MM.1S (cell line): ENCODE results near the gene CCDC85C.

Experiments used
- DNase-seq: peaks from one replicate; pipeline ENCODE4 v3.0.0-alpha.2; 2015
- H2AFZ ChIP-seq: fragments of 300-600 bp; sonication (generic); 2 replicates; pipeline ENCODE4 v1.6.0; 2016; ENCODE audit warnings: antibody characterized with exemption, low read length
- H3F3A ChIP-seq: fragments of 300-600 bp; sonication (generic); 2 replicates; pipeline ENCODE4 v1.6.1; 2016; ENCODE audit warnings: mild to moderate bottlenecking, antibody characterized with exemption, low read length, moderate library complexity, mixed read lengths; ENCODE audit not compliant: insufficient read depth
- H3K27ac ChIP-seq: fragments of 300-600 bp; sonication (generic); 2 replicates; pipeline ENCODE4 v1.5.1; 2016; ENCODE audit warnings: mild to moderate bottlenecking, low read length
- H3K27me3 ChIP-seq: fragments of 300-600 bp; sonication (generic); replicated peaks from 2 replicates; pipeline ENCODE4 v1.6.0; 2016; ENCODE audit warnings: low read length; ENCODE audit not compliant: insufficient read depth
- H3K36me3 ChIP-seq: fragments of 300-600 bp; sonication (generic); replicated peaks from 2 replicates; pipeline ENCODE4 v1.6.1; 2016; ENCODE audit warnings: mild to moderate bottlenecking, low read length, mixed read lengths; ENCODE audit not compliant: insufficient read depth
- H3K4me1 ChIP-seq: fragments of 300-600 bp; sonication (generic); 2 replicates; pipeline ENCODE4 v1.6.1; 2016; ENCODE audit warnings: low read length, mixed read lengths
- H3K4me2 ChIP-seq: fragments of 300-600 bp; sonication (generic); 2 replicates; pipeline ENCODE4 v1.6.0; 2016; ENCODE audit warnings: low read depth, low read length
- H3K4me3 ChIP-seq: fragments of 300-600 bp; sonication (generic); 2 replicates; pipeline ENCODE4 v1.5.1; 2016; ENCODE audit warnings: low read length, mixed read lengths
- H3K79me2 ChIP-seq: fragments of 300-600 bp; sonication (generic); 2 replicates; pipeline ENCODE4 v1.6.1; 2016; ENCODE audit warnings: mixed run types, low read length, mixed read lengths
- H3K9ac ChIP-seq: fragments of 300-600 bp; sonication (generic); 2 replicates; pipeline ENCODE4 v1.6.1; 2016; ENCODE audit warnings: low read length, mixed read lengths
- H3K9me2 ChIP-seq: fragments of 300-600 bp; sonication (generic); replicated peaks from 2 replicates; pipeline ENCODE4 v1.6.1; 2016; ENCODE audit warnings: mild to moderate bottlenecking, low read length, mixed read lengths; ENCODE audit not compliant: insufficient read depth
- H3K9me3 ChIP-seq: fragments of 300-600 bp; sonication (generic); replicated peaks from 2 replicates; pipeline ENCODE4 v1.6.1; 2016; ENCODE audit warnings: mild to moderate bottlenecking, low read length, mixed read lengths; ENCODE audit not compliant: insufficient read depth
- H4K20me1 ChIP-seq: fragments of 300-600 bp; sonication (generic); 2 replicates; pipeline ENCODE4 v1.6.1; 2016; ENCODE audit warnings: mild to moderate bottlenecking, low read length, moderate library complexity, mixed read lengths; ENCODE audit not compliant: insufficient read depth
- EZH2 ChIP-seq: fragments of 300-600 bp; sonication (generic); optimal IDR thresholded peaks from 2 replicates; pipeline ENCODE3; 2017; ENCODE audit warnings: low read depth, mild to moderate bottlenecking, antibody characterized with exemption, low read length, mixed read lengths
- EZH2phosphoT487 ChIP-seq: fragments of 300-600 bp; sonication (generic); IDR thresholded peaks from 2 replicates; pipeline ENCODE4 v1.6.1; 2018; ENCODE audit warnings: antibody characterized with exemption, low read length
- TF ChIP-seq, protein P1 (sequence below): fragments of 300-600 bp; sonication (generic); IDR thresholded peaks from 2 replicates; pipeline ENCODE4 v1.5.1; 2016; ENCODE audit warnings: antibody characterized with exemption, low read length, mixed read lengths

Gene CCDC85C

DNA sequence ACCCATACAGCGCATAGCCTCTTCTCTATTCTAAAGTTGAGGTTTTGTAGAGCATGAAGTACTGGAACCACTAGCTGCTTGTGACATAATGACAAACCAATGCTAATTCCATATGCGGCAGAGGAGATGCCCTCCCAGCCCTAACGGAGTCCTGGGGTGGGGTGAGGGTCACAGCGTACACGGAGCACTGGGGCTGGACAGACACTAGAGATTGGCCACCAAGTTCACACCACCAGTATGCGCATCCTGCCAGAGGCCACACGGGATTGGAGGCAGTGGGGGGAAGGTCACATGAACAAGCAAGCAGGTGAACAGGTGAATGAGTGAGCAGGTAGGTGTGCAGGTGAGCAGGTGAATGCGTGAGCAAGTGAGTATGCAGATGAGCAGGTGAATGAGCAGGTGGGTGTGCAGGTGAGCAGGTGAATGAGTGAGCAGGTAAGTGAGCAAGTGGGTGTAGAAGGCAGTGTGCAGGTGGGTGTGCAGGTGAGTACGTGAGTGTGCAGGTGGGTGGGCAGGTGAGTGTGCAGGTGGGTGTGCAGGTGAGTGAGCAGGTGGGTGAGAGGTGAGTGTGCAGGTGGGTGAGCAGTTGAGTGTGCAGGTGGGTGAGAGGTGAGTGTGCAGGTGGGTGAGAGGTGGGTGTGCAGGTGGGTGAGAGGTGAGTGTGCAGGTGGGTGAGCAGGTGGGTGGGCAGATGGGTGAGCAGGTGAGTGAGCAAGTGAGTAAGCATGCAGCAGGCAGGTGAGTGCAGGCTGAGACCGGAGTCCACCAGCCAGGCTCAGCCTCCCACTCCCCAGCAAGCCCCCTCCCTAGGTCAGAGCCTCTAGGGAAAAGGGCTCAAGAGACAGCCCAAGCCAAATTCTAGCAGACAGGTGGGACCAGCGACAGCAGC lies 52.7 kb downstream of the CCDC85C start:
- H3K4me2 ChIP-seq: no peak overlapping the region
- TF ChIP-seq EZH2phosphoT487 (no peak), EZH2 (no peak)
- TF ChIP-seq, protein P1, sequence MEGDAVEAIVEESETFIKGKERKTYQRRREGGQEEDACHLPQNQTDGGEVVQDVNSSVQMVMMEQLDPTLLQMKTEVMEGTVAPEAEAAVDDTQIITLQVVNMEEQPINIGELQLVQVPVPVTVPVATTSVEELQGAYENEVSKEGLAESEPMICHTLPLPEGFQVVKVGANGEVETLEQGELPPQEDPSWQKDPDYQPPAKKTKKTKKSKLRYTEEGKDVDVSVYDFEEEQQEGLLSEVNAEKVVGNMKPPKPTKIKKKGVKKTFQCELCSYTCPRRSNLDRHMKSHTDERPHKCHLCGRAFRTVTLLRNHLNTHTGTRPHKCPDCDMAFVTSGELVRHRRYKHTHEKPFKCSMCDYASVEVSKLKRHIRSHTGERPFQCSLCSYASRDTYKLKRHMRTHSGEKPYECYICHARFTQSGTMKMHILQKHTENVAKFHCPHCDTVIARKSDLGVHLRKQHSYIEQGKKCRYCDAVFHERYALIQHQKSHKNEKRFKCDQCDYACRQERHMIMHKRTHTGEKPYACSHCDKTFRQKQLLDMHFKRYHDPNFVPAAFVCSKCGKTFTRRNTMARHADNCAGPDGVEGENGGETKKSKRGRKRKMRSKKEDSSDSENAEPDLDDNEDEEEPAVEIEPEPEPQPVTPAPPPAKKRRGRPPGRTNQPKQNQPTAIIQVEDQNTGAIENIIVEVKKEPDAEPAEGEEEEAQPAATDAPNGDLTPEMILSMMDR: no peak
- no peak overlapping the region for H3K27ac ChIP-seq
- no peaks in the 10 kb centered on the region for H3K36me3 ChIP-seq
- H3K9me3 ChIP-seq: no peaks in the 10 kb centered on the region
- no peak for DNase-seq
- no peaks in the 10 kb centered on the region for H4K20me1 ChIP-seq
- no peaks in the 10 kb centered on the region for H3K79me2 ChIP-seq
- H2AFZ ChIP-seq: no peak overlapping the region
- H3K9ac ChIP-seq: no peak overlapping the region
- no peaks in the 10 kb centered on the region for H3F3A ChIP-seq
- no peak overlapping the region for H3K4me3 ChIP-seq
- no peaks in the 10 kb centered on the region for H3K4me1 ChIP-seq
- H3K9me2 ChIP-seq: no peaks in the 10 kb centered on the region
- no peaks in the 10 kb centered on the region for H3K27me3 ChIP-seq

DNA sequence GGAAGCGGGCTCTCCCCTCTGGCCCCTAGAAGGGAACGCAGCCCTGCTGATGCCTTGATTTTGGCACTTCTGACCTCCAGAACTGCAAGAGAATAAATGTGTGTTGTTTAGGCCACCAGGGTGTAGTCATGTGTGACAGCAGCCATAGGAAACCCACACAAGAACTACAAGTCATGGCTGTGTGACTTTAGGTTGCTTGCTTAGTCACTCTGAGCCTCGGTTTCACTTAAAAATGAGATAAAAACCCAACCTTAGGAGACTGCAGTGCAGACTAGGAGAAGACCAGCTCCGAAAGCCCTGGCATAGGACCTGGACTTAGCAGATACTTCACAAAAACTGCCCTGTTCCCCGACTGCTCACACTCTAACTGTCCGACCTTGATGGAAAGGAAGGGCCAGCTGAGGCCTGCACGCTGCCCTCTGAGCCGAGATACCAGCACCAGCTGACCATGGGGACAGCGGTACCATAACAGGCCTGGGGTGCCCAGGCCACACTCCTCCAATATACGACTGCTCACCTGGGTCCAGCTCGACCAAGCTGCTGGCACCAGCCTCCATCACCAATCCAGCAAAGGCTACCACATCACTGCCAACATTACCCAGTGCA lies 53.5 kb downstream of the CCDC85C start:
- Histone ChIP-seq H2AFZ (no peak overlapping the region), H3K9ac (no peak overlapping the region), H3K9me3 (no peaks in the 10 kb centered on the region), H3K4me3 (no peak overlapping the region), H3K36me3 (no peaks in the 10 kb centered on the region), H3K4me2 (no peak overlapping the region), H3K27ac (no peak overlapping the region), H4K20me1 (no peaks in the 10 kb centered on the region), H3K9me2 (no peaks in the 10 kb centered on the region), H3K27me3 (no peaks in the 10 kb centered on the region), H3K4me1 (no peaks in the 10 kb centered on the region), H3K79me2 (no peaks in the 10 kb centered on the region), H3F3A (no peaks in the 10 kb centered on the region)
- TF ChIP-seq EZH2phosphoT487 (no peak), EZH2 (no peak)
- TF ChIP-seq, protein P1: no peak
- no peak for DNase-seq

DNA sequence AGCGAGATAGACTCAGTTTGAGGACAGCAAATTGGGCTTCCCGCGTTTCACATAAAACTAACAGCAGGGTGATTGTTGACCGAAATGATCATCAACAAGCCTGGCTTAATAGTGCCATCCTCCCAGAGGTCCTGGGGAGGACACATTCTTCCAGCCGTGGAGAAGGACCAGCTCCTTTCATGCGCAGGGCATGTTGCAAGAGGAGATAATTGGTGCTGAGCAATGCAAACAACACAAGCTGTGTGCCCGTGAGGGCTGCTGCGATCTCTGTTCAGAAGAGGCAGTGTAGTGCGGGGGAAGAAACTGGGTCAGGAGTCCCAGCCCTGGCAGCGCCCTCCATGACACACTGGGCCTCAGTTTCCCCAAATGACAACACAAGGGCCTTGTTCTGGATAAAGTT lies 54.3 kb downstream of the CCDC85C start:
- H3K9me2 ChIP-seq: no peaks in the 10 kb centered on the region
- no peak overlapping the region for H3K9ac ChIP-seq
- no peaks in the 10 kb centered on the region for H3K36me3 ChIP-seq
- H3K27ac ChIP-seq: no peak overlapping the region
- no peaks in the 10 kb centered on the region for H3K9me3 ChIP-seq
- no peaks in the 10 kb centered on the region for H4K20me1 ChIP-seq
- H3K79me2 ChIP-seq: no peaks in the 10 kb centered on the region
- H3K27me3 ChIP-seq: no peaks in the 10 kb centered on the region
- H3K4me2 ChIP-seq: no peak overlapping the region
- no peak for TF ChIP-seq EZH2phosphoT487
- TF ChIP-seq, protein P1: no peak
- TF ChIP-seq EZH2: no peak
- H2AFZ ChIP-seq: no peak overlapping the region
- no peak for DNase-seq
- no peaks in the 10 kb centered on the region for H3F3A ChIP-seq
- no peaks in the 10 kb centered on the region for H3K4me1 ChIP-seq
- H3K4me3 ChIP-seq: no peak overlapping the region
